Superior temporal gyrus (tissue), 1 donor: ENCODE data around the gene SLC17A8.

Source experiments
- DNase-seq: peaks from one replicate; pipeline ENCODE4 v3.0.0-alpha.2; 2016; ENCODE audit errors: extremely low spot score

SLC17A8 gene

DNA sequence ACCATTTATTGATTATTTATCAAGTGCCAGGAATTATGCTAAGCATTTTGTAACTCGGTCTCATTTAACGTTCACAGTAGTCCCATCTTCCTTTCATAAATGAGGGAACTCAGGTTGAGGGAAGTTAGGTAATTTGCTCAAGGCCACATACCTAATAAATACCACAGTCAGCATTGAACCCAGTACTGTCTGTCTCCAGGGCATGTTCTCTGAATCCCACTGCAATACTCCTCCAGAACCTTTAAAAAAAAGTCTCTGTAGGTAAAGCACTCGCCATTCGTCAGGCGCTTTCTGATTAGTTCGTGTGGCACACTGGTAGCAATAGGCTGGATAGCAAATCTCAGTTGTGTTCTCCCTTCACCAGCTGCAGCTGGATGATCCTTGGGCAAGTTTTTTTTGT lies 14.3 kb downstream of the SLC17A8 start:
- no peak for DNase-seq

DNA sequence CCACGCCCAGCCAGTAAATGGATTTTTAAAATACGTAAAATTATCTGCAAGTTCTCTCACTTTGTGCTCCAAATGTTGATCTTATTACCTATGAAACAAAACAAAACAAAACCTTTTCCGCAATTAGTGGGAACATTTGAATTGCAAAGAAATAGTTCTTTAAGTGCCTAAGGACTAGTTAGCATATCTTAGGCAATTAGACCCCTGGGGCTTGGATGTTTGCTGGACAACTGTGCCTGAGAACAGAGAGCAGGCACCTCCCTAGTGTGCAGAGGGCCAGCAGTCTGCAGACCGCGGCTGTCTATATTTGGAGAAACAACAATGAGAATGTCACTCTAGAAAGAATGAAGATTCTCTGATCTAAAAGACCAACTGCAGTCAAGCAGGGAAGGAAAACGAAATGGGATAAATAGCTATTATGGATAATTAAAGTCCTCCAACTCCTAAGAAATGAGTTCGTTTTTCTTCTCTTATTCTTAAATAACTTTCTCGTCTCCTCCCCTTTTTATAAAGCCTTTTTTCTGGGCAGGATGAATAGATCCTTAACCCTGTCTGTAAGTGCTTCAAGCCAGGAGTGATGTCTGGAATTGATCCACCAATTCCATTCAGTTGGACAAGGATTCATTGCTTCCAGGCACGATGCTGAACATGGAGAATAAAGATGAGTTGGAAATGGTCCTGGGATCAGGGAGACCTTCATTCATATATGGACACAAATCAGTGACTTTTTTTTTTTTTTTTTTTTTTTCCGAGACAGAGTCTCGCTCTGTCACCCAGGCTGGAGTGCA lies 16.2 kb downstream of the SLC17A8 start:
- DNase-seq = no peak

DNA sequence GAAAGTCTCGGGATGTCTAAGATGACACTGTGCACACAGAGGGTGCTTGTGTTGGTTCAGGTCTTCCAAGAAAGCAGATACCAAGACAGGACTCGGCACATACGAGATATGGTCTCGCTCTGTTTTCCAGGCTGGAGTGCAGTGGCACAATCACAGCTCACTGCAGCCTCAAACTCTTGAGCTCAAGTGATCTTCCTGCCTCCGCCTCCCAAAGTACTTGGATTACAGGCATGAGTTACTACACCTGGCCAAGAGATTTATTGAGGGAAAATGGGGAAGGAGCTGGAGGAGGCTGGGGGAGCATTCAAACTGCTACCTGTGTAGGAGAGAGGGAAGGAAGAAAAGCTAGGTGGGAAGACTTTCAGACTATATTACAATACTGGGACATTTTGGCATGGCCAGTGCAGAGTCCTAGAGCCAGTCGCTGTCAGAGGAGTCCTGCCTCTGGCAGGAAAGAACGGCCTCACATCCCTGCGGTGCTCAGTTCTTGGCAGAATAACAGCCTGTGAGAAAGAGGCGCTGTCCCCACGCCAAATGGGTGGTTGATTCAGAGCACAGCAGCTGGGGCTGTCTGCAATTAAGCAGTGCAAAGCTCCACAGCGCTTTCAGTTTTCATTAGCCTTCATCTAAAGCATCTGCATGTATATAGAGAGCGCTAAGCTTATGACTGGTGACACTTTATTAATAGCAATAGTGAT lies 18.3 kb downstream of the SLC17A8 start:
- DNase-seq = peak; percentile 88

- DNase-seq = no peak
Observed at GRCh38 chr12:100376161-100376560, 19.3 kb downstream of the SLC17A8 start.

GRCh38 chr12:100381379-100381778 lies 24.5 kb downstream of the SLC17A8 start:
- no peak for DNase-seq

- DNase-seq = no peak
Observed at GRCh38 chr12:100382338-100382737, 25.5 kb downstream of the SLC17A8 start.

DNA sequence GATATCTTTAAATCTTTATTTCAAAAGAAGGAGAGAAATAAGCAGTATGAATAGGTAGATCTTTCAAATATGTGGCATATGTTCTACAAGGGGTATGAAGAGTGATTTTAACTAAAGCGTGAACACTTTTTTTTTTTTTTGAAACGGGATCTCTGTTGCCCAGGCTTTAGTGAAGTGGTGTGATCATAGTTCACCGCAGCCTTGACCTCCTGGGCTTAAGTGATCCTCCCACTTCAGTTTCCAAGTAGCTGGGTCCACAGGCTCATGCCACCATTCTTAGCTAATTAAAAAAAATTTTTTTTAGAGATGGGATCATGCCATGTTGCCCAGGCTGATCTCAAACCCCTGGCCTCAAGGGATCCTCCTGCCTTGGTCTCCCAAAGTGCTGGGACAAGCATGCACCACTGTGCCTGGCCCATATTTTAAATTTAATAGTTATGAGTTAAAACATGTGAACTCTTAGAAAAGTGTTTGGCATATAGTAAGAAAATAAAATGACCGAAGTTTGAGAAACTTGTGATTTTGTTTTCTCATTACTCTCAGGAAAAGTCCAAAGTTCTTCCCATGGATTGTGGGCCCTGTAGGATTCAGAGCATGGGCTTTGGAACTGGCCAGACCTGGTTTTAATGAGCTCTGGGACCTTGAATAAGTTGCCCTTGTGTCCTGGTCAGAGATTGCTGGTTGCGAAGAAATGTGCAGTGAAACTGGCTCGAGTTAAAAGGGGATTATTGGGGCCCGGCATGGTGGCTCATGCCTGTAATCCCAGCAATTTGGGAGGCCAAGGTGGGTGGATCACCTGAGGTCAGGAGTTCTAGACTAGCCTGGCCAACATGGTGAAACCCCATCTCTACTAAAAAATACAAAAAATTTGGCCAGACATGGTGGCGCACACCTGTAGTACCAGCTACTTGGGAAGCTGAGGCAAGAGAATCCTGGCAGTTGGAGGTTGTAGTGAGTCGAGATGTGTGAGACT lies 27.0 kb downstream of the SLC17A8 start:
- DNase-seq = no peak

DNA sequence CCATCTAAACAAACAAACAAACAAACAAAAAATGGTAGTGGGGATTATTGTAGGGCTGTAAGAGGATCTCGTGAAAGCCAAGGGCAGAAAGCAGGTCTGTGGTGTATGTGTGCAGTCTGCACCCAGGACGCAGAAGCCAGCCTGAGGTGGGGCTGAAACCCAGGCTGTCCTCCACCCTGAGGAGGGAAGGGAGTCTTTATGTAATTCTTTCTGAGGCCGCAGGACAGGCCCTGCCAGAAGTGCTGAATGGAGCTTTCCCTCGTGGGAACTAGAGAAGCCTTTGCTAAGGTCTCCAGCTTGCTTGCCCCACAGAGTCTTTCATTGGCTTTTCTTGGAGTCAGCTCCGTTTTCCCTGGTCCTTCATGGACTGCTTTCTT lies 27.7 kb downstream of the SLC17A8 start:
- no peak for DNase-seq

DNA sequence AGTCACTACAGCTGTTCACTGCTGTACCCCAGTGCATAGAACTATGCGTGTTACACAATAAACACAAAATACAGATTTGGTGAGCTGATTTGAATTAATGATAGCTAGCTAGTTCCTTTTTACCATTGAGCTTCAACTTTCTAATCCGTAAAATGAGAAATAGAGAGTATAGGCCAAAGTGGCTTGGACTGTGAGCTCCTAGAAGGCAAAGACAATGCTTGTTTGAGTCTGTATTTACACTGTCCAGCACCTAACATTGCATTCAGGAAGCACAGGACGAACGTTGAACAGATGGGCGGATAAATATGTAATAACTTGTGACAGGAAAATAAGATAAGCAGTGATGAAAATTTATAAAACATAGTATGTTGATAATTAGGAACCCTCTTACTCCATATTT lies 31.5 kb downstream of the SLC17A8 start:
- DNase-seq = no peak

DNA sequence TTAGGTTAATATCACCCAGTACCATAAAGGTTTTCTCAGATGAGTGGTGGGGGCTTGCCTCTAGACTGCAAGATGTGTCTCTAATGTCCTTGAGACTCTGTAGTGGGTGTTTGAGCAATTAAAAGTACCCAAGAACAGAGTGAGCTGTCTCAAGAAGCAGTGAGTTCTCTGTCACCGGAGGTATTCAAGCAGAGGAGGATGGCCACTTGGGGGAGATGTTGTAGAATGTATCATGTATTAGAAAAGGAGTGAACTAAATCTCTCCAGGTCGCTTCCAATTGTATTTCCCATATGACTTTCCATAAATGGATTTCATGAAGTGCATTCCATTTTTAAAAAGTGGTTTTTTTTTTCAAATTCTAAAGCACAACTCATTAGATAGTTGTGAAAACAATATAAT lies 35.0 kb downstream of the SLC17A8 start:
- DNase-seq = no peak

DNA sequence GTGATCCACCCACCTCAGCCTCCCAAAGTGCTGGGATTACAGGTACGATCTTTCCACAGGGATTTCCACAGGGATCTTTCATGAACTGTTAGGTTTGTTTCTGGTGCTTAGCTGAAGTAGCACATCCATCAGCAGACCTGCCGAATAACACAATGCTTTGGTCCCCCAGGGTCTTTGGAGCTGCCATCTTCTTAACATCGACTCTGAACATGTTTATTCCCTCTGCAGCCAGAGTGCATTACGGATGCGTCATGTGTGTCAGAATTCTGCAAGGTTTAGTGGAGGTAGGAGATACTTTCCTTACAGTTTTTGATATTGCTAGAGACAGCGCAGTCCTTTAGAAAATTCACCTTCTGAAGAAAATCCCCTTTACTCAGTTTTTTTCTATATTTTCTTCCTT lies 36.3 kb downstream of the SLC17A8 start:
- no peak for DNase-seq

DNA sequence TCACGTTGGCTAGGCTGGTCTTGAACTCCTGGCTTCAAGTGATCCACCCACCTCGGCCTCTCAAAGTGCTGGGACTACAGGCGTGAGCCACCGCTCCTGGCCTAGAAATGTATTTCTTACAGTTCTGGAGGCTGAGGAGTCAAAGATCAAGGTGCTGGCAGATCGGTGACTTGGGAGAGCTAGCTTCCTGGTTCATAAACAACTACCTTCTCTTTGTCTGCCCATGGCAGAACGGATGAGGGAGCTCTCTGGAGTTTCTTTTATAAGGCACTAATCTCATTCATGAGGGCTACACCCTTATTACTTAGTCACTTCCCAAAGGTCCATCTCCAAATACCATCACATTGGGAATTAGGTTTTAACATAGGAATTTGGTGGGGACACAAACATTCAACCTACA lies 38.9 kb downstream of the SLC17A8 start:
- no peak for DNase-seq

DNA sequence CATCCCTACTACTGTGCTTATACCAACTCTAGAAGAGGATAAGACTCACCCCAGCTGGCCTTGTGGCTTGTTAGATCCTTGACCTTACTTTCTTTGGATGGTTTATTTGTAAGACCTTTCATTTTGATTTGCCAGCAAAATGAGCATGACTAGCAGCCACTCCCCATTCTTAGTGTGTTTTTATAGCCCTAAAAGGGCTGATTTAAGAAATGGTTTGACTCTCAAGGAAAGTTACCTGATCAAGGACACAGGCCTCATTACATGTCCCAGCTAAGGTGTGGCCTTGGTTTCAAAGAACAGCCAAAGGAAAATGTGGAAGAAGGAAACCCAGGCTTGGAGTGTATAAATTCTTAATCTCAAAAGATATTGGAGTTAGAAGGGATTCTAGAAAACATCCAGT lies 41.4 kb downstream of the SLC17A8 start:
- DNase-seq = no peak

DNA sequence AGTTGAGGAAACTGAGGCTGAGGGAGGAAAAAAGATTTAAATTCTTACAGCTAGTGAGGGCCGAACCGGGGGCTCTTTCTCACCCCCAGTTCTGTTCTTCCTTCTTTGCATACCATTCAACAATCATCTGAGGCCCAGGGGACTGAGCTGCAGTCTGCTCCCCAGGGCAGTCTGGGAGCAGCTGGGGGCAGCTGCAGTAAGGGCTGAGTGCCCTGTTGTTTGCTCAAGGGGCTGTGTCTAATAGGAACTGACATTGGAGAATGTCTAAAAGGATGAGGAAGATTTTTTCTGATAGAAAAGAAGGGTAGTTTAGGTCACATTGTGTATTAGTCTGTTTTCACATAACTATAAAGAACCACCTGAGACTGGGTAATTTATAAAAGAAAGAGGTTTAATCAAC lies 42.2 kb downstream of the SLC17A8 start:
- DNase-seq = no peak

GRCh38 chr12:100401660-100402059 lies 44.8 kb downstream of the SLC17A8 start:
- no peak for DNase-seq

DNA sequence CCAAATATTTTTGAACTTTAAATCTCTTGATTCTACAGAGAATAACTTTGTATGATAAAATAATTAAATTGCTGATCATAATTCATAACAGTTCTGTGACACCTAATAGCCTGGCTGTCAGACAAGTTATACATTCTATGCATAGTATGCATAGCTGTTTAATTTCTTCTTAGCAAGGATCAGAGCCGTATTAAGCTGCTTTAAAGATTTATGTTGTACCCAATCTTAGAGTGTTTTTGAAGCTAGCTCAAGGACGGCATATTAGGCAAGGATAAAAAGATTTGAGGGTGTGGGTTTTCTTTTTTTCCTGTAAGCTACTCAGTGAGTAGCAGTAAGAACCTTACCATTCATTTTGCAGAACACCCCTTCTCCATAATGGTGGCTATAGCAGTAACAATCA lies 45.9 kb downstream of the SLC17A8 start:
- DNase-seq = no peak

DNA sequence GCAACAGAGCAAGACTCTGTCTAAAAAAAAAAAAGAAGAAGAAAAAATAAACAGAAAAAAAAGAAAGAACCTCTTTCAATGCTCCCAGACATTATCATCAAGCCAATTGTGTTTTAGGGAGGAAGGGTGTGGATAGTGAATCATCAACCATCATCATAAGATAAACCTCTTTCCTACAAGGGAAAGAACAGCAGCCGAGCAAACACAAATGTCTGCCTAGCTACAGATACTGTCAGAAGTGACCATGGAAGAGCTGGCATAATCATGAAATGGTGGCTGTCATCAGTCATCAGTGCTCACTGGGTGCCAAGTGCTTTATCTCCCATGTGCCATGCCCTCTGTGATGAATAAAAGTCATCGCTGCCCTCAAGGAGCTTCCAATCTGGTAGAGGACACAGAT lies 46.6 kb downstream of the SLC17A8 start:
- DNase-seq = no peak

DNA sequence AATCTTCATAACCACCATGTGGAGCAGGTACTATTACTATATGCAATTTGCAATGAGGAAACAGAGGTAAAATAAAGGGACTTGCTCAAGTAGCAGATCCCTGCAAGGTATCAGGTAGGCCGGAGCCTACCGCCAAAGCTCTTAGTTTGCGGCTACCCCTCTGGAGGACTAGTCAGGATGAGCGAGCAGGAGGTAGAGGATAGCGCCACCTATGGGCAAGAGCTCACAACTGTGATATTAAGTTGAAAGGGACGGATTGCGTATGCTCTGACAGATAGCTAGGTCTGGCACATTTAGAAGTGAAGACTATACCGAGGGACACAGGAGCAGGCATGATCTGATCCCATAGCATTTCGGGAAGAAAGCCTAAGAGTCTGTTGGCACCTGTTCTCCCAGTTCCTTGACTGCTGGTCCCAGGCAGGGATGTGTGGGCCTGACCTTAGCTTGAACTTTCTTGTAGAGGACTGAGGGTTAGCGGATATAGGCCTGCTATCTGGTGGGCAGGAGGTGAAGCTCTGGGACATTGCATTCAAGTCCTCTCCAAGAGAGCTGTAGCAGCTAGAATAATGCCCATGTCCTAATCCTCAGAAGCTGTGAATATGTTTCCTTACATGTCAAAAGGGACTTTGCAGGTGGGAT lies 48.0 kb downstream of the SLC17A8 start:
- no peak for DNase-seq

DNA sequence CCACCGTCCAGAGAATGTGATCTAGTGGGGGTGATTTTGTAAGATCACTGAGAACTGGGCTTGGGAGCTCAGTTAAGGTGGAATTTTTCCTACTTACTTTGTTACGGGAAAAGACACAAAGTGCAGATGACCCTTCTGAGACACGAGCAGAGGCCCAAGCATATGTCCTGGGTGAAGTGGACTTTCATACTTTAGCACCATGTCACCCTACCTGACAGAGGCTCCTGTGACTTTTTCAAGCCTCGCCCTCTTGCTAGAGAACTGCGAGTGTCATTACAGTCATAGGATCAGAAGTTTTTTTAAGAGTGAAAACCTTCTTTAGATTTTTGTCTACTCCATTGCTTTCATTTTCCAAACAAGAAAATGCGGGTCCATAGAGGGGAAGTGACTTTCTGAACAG lies 56.1 kb downstream of the SLC17A8 start:
- DNase-seq = no peak

DNA sequence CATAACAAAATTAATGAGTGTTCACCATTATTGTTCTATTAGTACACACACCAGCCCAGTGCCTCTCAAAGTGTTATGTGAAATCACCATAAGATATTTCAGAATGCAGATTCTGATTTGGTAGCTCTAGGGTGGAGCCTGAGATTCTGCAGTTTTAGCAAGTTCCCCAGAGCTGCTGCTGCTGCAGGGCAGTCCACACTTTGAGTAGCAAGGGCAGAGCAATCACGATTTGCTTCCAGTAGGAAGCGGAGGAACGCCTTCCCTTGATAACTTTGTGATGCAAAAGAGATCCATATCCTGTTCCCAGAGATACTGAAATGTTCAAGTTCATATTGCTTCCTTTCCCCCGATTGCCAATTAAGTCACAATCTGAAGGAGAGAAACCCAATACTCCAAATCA lies 57.9 kb downstream of the SLC17A8 start:
- no peak for DNase-seq

- no peak for DNase-seq
Observed at GRCh38 chr12:100422646-100423045, 65.8 kb downstream of the SLC17A8 start.

- no peak for DNase-seq
Observed at GRCh38 chr12:100426145-100426544, 69.3 kb downstream of the SLC17A8 start.
